Keratinocyte (primary cell): ENCODE data around the gene MYH15. TPM values are rescaled to one million over a fixed set of nuclear protein-coding genes. Genes with fewer than 3 reads are reported as not detected.

Source experiments
- DNase-seq: peaks from one replicate; pipeline ENCODE4 v3.0.0-alpha.2; 2011; ENCODE audit warnings: low read depth, missing footprints, low spot score
- FAIRE-seq: peaks from 2 replicates; lab custom pipeline; 2011; peaks lifted over from hg19 to GRCh38; lab: Jason Lieb, UNC
- H2AFZ ChIP-seq: 2 replicates; pipeline ENCODE4 v1.6.0; 2012; ENCODE audit warnings: low read length, control low read depth, inconsistent platforms; ENCODE audit not compliant: control insufficient read depth
- H3K27ac ChIP-seq: 2 replicates; pipeline ENCODE4 v1.5.1; 2011; ENCODE audit warnings: low read length; ENCODE audit not compliant: control insufficient read depth, insufficient read depth
- H3K27me3 ChIP-seq: 3 replicates; pipeline ENCODE4 v1.6.0; 2011; ENCODE audit warnings: low read length; ENCODE audit not compliant: control insufficient read depth, insufficient read depth; ENCODE audit errors: extremely low read depth
- H3K36me3 ChIP-seq, 2 experiments: 2 replicates in 1 of 2; 3 replicates in 1 of 2; pipeline ENCODE4 v1.5.1; 2011; ENCODE audit warnings: low read length in 2 of 2, mild to moderate bottlenecking in 1 of 2; ENCODE audit not compliant: control insufficient read depth in 2 of 2, insufficient read depth in 2 of 2; ENCODE audit errors: extremely low read depth in 1 of 2
- H3K4me1 ChIP-seq: 3 replicates; pipeline ENCODE4 v1.5.1; 2011; ENCODE audit warnings: low read length; ENCODE audit not compliant: control insufficient read depth, insufficient read depth; ENCODE audit errors: extremely low read depth
- H3K4me2 ChIP-seq: 3 replicates; pipeline ENCODE4 v1.6.0; 2011; ENCODE audit warnings: low read depth, low read length; ENCODE audit not compliant: control insufficient read depth, insufficient read depth; ENCODE audit errors: extremely low read depth
- H3K4me3 ChIP-seq, 3 experiments: fragments of 200-600 bp in 1 of 3; sonication (generic) in 1 of 3; 2 replicates in 2 of 3; 3 replicates in 1 of 3; pipeline ENCODE4 v1.5.1; 2011 to 2016; ENCODE audit warnings: low read length in 3 of 3, mild to moderate bottlenecking in 3 of 3, control low read depth in 2 of 3, inconsistent platforms in 1 of 3, low read depth in 1 of 3, mixed read lengths in 1 of 3, mixed run types in 1 of 3, moderate library complexity in 1 of 3; ENCODE audit not compliant: control insufficient read depth in 2 of 3, insufficient read depth in 2 of 3; ENCODE audit errors: extremely low read depth in 1 of 3
- H3K79me2 ChIP-seq: 2 replicates; pipeline ENCODE4 v1.6.0; 2012; ENCODE audit warnings: low read length; ENCODE audit not compliant: control insufficient read depth, insufficient read depth
- H3K9ac ChIP-seq: 3 replicates; pipeline ENCODE4 v1.6.0; 2011; ENCODE audit warnings: low read length; ENCODE audit not compliant: control insufficient read depth, insufficient read depth; ENCODE audit errors: extremely low read depth
- H3K9me1 ChIP-seq: 3 replicates; pipeline ENCODE4 v1.6.0; 2011; ENCODE audit warnings: low read length; ENCODE audit not compliant: control insufficient read depth, insufficient read depth; ENCODE audit errors: extremely low read depth
- H3K9me3 ChIP-seq: 2 replicates; pipeline ENCODE4 v1.5.1; 2012; ENCODE audit warnings: low read depth, low read length; ENCODE audit not compliant: control insufficient read depth
- H4K20me1 ChIP-seq: 3 replicates; pipeline ENCODE4 v1.6.0; 2011; ENCODE audit warnings: low read length; ENCODE audit not compliant: control insufficient read depth, insufficient read depth; ENCODE audit errors: extremely low read depth
- EZH2 ChIP-seq: IDR thresholded peaks from one replicate; pipeline ENCODE4 v1.6.1; 2012; ENCODE audit warnings: inconsistent platforms, mild to moderate bottlenecking, low read length, moderate library complexity
- dilution Hi-C: fragments of 300-500 bp; cut with MboI; formaldehyde crosslinking; loops from one replicate; pipeline ENCODE4 v1.7.0; 2020; ENCODE audit warnings: low sequenced_read_pairs; ENCODE audit not compliant: extremely low pct_ligation_motif_present
- polyA plus RNA-seq, 5 experiments: library from polyadenylated mRNA; depleted of rRNA in 3 of 5; stranded (reverse) in 3 of 5; stranded (forward) in 1 of 5; unstranded in 1 of 5; fragments of >200 nt; gene quantifications; 1 replicate in 1 of 5; 2 replicates in 3 of 5; 3 replicates in 1 of 5; pipeline versions ENCODE4 v1.2.1 to v1.2.3, GENCODE V29; 2011 to 2012; ENCODE audit warnings: missing spikeins in 2 of 5, low read depth in 1 of 5, low replicate concordance in 1 of 5
- TF ChIP-seq, protein P1 (sequence below), 3 experiments: IDR thresholded peaks in 1 of 3; conservative IDR thresholded peaks in 1 of 3; optimal IDR thresholded peaks in 1 of 3; 2 replicates in 2 of 3; 3 replicates in 1 of 3; pipeline versions ENCODE3 to v1.5.1; 2011; ENCODE audit warnings: low read length in 3 of 3, mild to moderate bottlenecking in 3 of 3, moderate library complexity in 2 of 3, control low read depth in 1 of 3, inconsistent platforms in 1 of 3; ENCODE audit not compliant: insufficient read depth in 2 of 3; ENCODE audit errors: extremely low read depth in 1 of 3

The MYH15 gene
- polyA plus RNA-seq, 1 donor (not counting 4 experiments of a cell fraction or from before 2014, with no cell fraction given) = 0.87 TPM

GRCh38 chr3:108487439-108487838 lies 23.0 kb downstream of the MYH15 start:
- no peak overlapping the region for H3K9ac ChIP-seq
- H3K4me2 ChIP-seq = no peak overlapping the region
- DNase-seq = no peak
- dilution Hi-C loops = no loop called here
- H3K4me3 ChIP-seq = no peak overlapping the region
- H4K20me1 ChIP-seq = no peaks in the 10 kb centered on the region
- H3K36me3 ChIP-seq = no peaks in the 10 kb centered on the region
- FAIRE-seq = no peak
- H3K4me1 ChIP-seq = peaks cover 11% of the 10 kb centered on the region
- H3K79me2 ChIP-seq = no peaks in the 10 kb centered on the region
- no peaks in the 10 kb centered on the region for H3K9me3 ChIP-seq
- H3K27me3 ChIP-seq = no peaks in the 10 kb centered on the region
- no peak overlapping the region for H3K27ac ChIP-seq
- no peak overlapping the region for H2AFZ ChIP-seq
- H3K9me1 ChIP-seq = no peaks in the 10 kb centered on the region
- TF ChIP-seq, protein P1, sequence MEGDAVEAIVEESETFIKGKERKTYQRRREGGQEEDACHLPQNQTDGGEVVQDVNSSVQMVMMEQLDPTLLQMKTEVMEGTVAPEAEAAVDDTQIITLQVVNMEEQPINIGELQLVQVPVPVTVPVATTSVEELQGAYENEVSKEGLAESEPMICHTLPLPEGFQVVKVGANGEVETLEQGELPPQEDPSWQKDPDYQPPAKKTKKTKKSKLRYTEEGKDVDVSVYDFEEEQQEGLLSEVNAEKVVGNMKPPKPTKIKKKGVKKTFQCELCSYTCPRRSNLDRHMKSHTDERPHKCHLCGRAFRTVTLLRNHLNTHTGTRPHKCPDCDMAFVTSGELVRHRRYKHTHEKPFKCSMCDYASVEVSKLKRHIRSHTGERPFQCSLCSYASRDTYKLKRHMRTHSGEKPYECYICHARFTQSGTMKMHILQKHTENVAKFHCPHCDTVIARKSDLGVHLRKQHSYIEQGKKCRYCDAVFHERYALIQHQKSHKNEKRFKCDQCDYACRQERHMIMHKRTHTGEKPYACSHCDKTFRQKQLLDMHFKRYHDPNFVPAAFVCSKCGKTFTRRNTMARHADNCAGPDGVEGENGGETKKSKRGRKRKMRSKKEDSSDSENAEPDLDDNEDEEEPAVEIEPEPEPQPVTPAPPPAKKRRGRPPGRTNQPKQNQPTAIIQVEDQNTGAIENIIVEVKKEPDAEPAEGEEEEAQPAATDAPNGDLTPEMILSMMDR (optimal IDR thresholded peaks at IDR 0.05 in 1 of 3, IDR thresholded peaks at IDR 0.05 in 1 of 3, conservative IDR thresholded peaks at IDR 0.05 in 1 of 3; ENCODE audit: extremely low read depth in 1 of 3, insufficient read depth in 2 of 3, low read length in 3 of 3) = no peak
- no peak for TF ChIP-seq EZH2

DNA sequence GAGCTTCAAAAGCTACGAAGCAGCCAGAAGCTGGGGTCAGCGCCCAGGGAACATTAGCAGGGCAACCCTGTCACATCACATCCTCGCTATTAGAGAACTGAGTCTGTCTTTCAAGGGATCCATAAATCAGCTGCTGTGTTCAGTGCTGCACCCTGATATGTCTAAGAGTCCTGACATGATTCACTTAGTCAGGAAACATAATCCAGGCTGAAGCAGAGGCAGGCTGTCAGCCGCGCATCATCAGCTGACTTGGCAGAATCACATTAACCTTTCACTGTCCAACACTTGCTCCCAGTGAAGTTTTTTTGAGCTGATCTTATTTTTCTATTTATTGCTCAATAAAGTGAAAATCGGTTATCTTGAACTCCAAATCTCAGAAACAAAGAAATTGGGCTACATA lies 23.5 kb downstream of the MYH15 start:
- no peak overlapping the region for H3K9ac ChIP-seq
- peaks cover 11% of the 10 kb centered on the region for H3K4me1 ChIP-seq
- H3K9me1 ChIP-seq = no peaks in the 10 kb centered on the region
- H3K79me2 ChIP-seq = no peaks in the 10 kb centered on the region
- no peak overlapping the region for H3K4me3 ChIP-seq
- H4K20me1 ChIP-seq = no peaks in the 10 kb centered on the region
- FAIRE-seq (peak; percentile 89), DNase-seq (no peak)
- dilution Hi-C loops = no loop called here
- no peak overlapping the region for H3K27ac ChIP-seq
- peak overlapping the region; percentile 31 for H3K4me2 ChIP-seq
- no peaks in the 10 kb centered on the region for H3K9me3 ChIP-seq
- peak overlapping the region; percentile 38 for H2AFZ ChIP-seq
- TF ChIP-seq EZH2 = no peak
- TF ChIP-seq, protein P1 (optimal IDR thresholded peaks at IDR 0.05 in 1 of 3, IDR thresholded peaks at IDR 0.05 in 1 of 3, conservative IDR thresholded peaks at IDR 0.05 in 1 of 3; ENCODE audit: extremely low read depth in 1 of 3, insufficient read depth in 2 of 3, low read length in 3 of 3) = no peak
- no peaks in the 10 kb centered on the region for H3K27me3 ChIP-seq
- no peaks in the 10 kb centered on the region for H3K36me3 ChIP-seq
